ENCODE results near the gene RAB7B. TPM values are rescaled to one million over a fixed set of nuclear protein-coding genes. Genes with fewer than 3 reads are reported as not detected.

Gene RAB7B
- total RNA-seq, 4 donors from 2014 or later: 3.2 to 62.0 (median 16.6) TPM

DNA sequence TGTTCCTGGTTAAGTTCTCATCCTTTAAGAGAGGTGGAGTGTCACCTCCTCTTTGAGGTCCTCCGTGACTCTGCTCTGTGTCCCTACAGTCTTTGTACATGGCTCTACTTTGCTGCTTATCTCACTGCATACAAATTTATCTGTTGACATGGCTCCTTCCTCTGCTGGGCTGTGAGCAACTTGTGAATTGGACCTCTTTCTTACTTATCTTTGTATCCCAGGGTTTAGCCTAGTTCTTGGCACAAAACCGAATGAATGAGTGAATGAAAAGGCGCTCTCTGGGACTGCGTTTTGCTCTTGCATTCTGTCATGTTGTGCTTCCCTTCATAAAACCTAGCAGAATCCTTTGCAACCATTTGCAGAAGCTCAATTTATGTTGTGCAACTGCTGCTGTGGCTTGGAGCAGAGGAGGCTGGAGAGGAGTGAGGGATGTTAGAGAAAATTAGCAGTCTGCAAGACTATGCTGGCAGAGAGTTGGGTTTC, 72.4 kb downstream of the RAB7B start:
- ATAC-seq (ENCODE audit: low FRiP score) (no peak), DNase-seq (ENCODE audit: low spot score) (no peak)
- TF ChIP-seq, protein P1, sequence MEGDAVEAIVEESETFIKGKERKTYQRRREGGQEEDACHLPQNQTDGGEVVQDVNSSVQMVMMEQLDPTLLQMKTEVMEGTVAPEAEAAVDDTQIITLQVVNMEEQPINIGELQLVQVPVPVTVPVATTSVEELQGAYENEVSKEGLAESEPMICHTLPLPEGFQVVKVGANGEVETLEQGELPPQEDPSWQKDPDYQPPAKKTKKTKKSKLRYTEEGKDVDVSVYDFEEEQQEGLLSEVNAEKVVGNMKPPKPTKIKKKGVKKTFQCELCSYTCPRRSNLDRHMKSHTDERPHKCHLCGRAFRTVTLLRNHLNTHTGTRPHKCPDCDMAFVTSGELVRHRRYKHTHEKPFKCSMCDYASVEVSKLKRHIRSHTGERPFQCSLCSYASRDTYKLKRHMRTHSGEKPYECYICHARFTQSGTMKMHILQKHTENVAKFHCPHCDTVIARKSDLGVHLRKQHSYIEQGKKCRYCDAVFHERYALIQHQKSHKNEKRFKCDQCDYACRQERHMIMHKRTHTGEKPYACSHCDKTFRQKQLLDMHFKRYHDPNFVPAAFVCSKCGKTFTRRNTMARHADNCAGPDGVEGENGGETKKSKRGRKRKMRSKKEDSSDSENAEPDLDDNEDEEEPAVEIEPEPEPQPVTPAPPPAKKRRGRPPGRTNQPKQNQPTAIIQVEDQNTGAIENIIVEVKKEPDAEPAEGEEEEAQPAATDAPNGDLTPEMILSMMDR (IDR thresholded peaks at IDR 0.05): no peak

DNA sequence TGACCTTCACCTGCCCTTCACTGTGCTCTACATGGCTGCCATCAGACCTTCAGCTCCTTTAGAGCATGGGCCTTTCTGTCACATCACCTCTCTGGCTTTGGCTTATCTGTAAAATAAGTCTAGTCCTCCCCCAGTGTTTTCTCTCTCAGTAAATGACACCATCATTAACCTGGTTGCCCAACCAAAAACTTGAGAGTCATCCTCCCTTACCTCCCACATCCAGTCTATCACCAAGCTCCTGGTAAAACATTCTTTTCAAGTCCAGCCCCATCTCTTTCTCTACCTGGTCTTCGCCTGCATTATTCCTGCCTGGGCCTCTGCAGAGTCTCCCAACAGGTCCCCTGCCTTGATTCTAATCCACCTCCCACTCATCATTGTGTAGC, 73.0 kb downstream of the RAB7B start:
- TF ChIP-seq, protein P1 (IDR thresholded peaks at IDR 0.05): no peak
- DNase-seq (ENCODE audit: low spot score) (no peak), ATAC-seq (ENCODE audit: low FRiP score) (no peak)

- ATAC-seq (ENCODE audit: low FRiP score) (no peak), DNase-seq (ENCODE audit: low spot score) (no peak)
- TF ChIP-seq, protein P1 (IDR thresholded peaks at IDR 0.05): no peak
Observed at GRCh38 chr1:205929496-205930194, 73.5 kb downstream of the RAB7B start.

- TF ChIP-seq, protein P1 (IDR thresholded peaks at IDR 0.05): no peak
- no peak for DNase-seq (ENCODE audit: low spot score)
- no peak for ATAC-seq (ENCODE audit: low FRiP score)
Observed at GRCh38 chr1:205928317-205928716, 74.9 kb downstream of the RAB7B start.

- no peak for DNase-seq (ENCODE audit: low spot score)
- ATAC-seq (ENCODE audit: low FRiP score): no peak
- TF ChIP-seq, protein P1 (IDR thresholded peaks at IDR 0.05): no peak
Observed at GRCh38 chr1:205927676-205928075, 75.5 kb downstream of the RAB7B start.

GRCh38 chr1:205927247-205927646, 75.9 kb downstream of the RAB7B start:
- DNase-seq (ENCODE audit: low spot score): no peak
- TF ChIP-seq, protein P1 (IDR thresholded peaks at IDR 0.05): no peak
- no peak for ATAC-seq (ENCODE audit: low FRiP score)

Other genes starting within 250 kb of the RAB7B start
- gene RAB29, start 227.9 kb downstream of the RAB7B start, total RNA-seq: 10 to 100 TPM; 14.4 to 26.9 (median 20.0) TPM
- 10 to 100 TPM; 15.3 to 33.1 (median 25.1) TPM for gene SLC41A1, start 190.2 kb downstream of the RAB7B start, total RNA-seq
- under 1 TPM; 0.19 to 0.74 (median 0.50) TPM for gene PM20D1, start 153.3 kb downstream of the RAB7B start, total RNA-seq
- gene SLC26A9, start 59.9 kb downstream of the RAB7B start, total RNA-seq: under 1 TPM in 2 of 4 donors, not detected in 2; 0.24 to 0.37 TPM
- not detected for gene CTSE, start 20.5 kb upstream of the RAB7B start, total RNA-seq
- 1 to 10 TPM; 1.1 to 5.4 (median 1.8) TPM for gene RHEX, start 49.8 kb upstream of the RAB7B start, total RNA-seq
- gene AVPR1B, start 114.0 kb upstream of the RAB7B start, total RNA-seq: not detected
- gene FAM72A, start 199.4 kb upstream of the RAB7B start, total RNA-seq: 1 to 10 TPM; 1.6 to 8.4 (median 3.7) TPM
- gene SRGAP2, start 200.1 kb upstream of the RAB7B start, total RNA-seq: 100 to 1,000 TPM in 1 of 4 donors, 10 to 100 TPM in 3; 55.8 to 118 (median 67.3) TPM